ENCODE measurements around the gene ZP4.

The ZP4 gene

DNA sequence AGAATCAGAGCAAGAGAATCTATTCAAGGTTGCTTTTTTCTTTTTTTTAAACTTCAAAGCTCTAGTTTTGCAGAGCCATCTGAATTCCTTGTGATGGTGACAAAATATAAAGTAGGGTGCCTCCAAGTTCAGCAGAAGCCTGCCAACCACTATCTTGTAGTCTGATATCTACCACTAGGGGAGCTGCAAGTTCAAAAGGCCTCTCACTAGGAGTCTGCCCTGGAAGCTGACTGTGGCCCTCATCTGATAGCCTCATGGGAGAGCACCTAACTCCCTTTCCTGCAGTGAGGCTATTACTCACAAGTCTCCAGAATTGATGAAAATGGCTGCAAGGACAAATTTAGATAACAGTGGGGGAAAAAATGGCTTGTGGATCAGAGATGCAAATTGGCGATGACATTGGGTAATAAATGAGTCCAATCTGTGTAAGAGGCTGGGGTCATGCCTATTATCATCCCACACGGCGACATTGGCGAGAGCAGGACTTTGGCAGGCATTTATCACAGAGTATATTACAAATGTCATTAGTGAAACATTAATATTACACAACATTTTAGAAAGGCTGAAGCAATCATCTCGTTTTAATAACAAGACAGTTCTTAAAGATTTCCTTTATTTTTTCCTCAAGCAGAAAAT is 10.7 kb upstream of the ZP4 start:
- H3K27me3 Mint-ChIP-seq (ENCODE audit: low read depth): peaks cover 5% of the 10 kb centered on the region
- H3K27ac Mint-ChIP-seq: no peak overlapping the region
- H3K36me3 Mint-ChIP-seq (ENCODE audit: low read depth): no peaks in the 10 kb centered on the region
- no peaks in the 10 kb centered on the region for H3K9me3 Mint-ChIP-seq
- no peak overlapping the region for H3K4me3 Mint-ChIP-seq
- no peaks in the 10 kb centered on the region for H3K4me1 Mint-ChIP-seq
- TF ChIP-seq, protein P1, sequence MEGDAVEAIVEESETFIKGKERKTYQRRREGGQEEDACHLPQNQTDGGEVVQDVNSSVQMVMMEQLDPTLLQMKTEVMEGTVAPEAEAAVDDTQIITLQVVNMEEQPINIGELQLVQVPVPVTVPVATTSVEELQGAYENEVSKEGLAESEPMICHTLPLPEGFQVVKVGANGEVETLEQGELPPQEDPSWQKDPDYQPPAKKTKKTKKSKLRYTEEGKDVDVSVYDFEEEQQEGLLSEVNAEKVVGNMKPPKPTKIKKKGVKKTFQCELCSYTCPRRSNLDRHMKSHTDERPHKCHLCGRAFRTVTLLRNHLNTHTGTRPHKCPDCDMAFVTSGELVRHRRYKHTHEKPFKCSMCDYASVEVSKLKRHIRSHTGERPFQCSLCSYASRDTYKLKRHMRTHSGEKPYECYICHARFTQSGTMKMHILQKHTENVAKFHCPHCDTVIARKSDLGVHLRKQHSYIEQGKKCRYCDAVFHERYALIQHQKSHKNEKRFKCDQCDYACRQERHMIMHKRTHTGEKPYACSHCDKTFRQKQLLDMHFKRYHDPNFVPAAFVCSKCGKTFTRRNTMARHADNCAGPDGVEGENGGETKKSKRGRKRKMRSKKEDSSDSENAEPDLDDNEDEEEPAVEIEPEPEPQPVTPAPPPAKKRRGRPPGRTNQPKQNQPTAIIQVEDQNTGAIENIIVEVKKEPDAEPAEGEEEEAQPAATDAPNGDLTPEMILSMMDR (IDR thresholded peaks at IDR 0.05; ENCODE audit: unreplicated experiment in 3 of 3): peak; percentile 31 to 37 (median 32)

DNA sequence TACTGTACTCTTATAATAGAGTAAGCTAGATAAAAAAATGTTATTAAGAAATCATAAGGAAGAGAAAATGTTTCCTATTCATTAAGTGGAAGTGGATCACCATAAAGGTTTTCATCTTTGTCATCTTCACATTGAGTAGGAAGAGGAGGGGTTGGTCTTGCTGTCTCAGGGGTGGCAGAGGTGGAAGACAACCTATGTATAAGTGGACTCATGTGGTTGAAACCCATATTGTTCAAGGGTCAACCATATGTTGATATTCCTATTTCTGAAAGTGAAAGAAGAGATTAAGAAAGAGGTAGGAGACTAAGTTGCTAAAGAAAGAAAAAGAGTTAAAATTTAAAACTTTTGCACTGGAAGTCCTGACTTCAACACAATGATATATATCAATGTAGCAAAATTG is 4.9 kb upstream of the ZP4 start:
- H3K27ac Mint-ChIP-seq: no peak overlapping the region
- TF ChIP-seq, protein P1 (IDR thresholded peaks at IDR 0.05; ENCODE audit: unreplicated experiment in 3 of 3): no peak
- peaks cover 10% of the 10 kb centered on the region for H3K27me3 Mint-ChIP-seq (ENCODE audit: low read depth)
- no peaks in the 10 kb centered on the region for H3K9me3 Mint-ChIP-seq
- no peaks in the 10 kb centered on the region for H3K4me1 Mint-ChIP-seq
- H3K36me3 Mint-ChIP-seq (ENCODE audit: low read depth): no peaks in the 10 kb centered on the region
- no peak overlapping the region for H3K4me3 Mint-ChIP-seq

GRCh38 chr1:237894131-237894530 is 3.4 kb upstream of the ZP4 start:
- H3K36me3 Mint-ChIP-seq (ENCODE audit: low read depth): no peaks in the 10 kb centered on the region
- H3K27me3 Mint-ChIP-seq (ENCODE audit: low read depth): peaks cover 5% of the 10 kb centered on the region
- no peak overlapping the region for H3K4me3 Mint-ChIP-seq
- H3K27ac Mint-ChIP-seq: no peak overlapping the region
- H3K9me3 Mint-ChIP-seq: no peaks in the 10 kb centered on the region
- no peaks in the 10 kb centered on the region for H3K4me1 Mint-ChIP-seq
- TF ChIP-seq, protein P1 (IDR thresholded peaks at IDR 0.05; ENCODE audit: unreplicated experiment in 3 of 3): no peak

DNA sequence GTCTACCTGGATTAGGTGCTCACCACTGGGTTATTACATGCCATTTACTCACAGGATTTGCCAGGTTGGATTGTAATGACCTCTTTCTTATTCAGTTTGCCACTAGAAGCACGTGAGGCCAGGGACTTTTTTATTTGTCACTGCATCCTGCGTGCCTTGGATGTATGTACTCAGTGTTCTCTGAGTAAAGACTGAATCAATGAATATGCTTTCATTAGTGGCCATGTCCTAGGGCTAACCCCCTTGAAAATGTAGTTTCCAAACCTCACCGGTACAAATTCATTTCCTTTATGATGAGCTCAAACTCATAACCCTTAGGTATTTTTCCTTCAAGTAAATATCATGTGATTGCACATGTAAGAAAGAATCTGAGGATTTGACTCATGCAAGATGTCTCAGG is 1.3 kb upstream of the ZP4 start:
- Mint-ChIP-seq H3K27ac (no peak overlapping the region), H3K27me3 (ENCODE audit: low read depth) (peaks cover 9% of the 10 kb centered on the region), H3K4me1 (no peaks in the 10 kb centered on the region), H3K9me3 (no peaks in the 10 kb centered on the region), H3K4me3 (no peak overlapping the region), H3K36me3 (ENCODE audit: low read depth) (no peaks in the 10 kb centered on the region)
- TF ChIP-seq, protein P1 (IDR thresholded peaks at IDR 0.05; ENCODE audit: unreplicated experiment in 3 of 3): no peak

DNA sequence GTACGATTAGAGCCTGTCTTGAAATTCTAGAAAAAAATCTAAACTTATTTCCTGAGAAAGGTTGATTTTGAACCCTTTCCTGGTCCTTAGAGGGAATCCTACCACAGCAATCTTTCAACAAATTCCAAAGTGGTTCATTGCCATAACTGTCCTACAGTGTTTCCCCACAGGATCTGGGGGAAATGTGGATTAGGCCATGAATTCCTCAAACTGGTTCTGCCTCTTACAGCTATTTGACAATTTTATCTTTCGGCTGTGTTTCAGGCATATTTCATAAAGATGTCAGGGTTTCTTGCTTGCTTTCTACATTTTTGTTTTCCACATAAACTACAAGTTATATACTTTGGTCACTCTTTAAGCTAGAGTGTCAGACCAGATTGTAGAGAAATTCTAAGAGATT is 544 bp upstream of the ZP4 start:
- Mint-ChIP-seq H3K36me3 (ENCODE audit: low read depth) (no peaks in the 10 kb centered on the region), H3K27ac (no peak overlapping the region), H3K4me1 (no peaks in the 10 kb centered on the region), H3K4me3 (no peak overlapping the region), H3K9me3 (no peaks in the 10 kb centered on the region), H3K27me3 (ENCODE audit: low read depth) (peaks cover 9% of the 10 kb centered on the region)
- TF ChIP-seq, protein P1 (IDR thresholded peaks at IDR 0.05; ENCODE audit: unreplicated experiment in 3 of 3): no peak

DNA sequence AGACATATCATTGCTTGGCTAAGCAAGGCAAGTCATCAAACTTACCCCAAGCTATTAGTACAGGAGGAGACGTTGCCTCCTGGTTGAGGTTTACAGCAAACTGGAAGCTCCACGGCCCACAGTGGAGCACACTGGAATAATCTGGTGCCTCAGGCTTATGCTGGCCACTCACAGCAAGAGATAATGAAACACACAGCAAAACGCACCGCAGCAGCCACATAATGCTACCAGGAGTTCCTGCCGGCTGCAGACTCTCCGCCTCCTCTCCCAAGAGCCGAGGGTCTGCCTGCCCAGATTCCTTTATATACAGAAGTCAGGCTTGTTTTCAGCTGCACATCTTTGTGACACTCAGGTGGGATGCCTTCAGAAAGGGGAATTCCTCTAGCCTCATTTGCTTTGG is 306 bp downstream of the ZP4 start:
- Mint-ChIP-seq H3K4me3 (no peak overlapping the region), H3K4me1 (no peaks in the 10 kb centered on the region), H3K27ac (no peak overlapping the region), H3K27me3 (ENCODE audit: low read depth) (peaks cover 13% of the 10 kb centered on the region), H3K36me3 (ENCODE audit: low read depth) (no peaks in the 10 kb centered on the region), H3K9me3 (no peaks in the 10 kb centered on the region)
- TF ChIP-seq, protein P1 (IDR thresholded peaks at IDR 0.05; ENCODE audit: unreplicated experiment in 3 of 3): no peak
